Skeletal muscle tissue (tissue), 1 donor: Measurements from ENCODE around the gene ATP6V1F. TPM values are rescaled to one million over a fixed set of nuclear protein-coding genes. Genes with fewer than 3 reads are reported as not detected.

Experiments used
- total RNA-seq: library from RNA; depleted of rRNA; stranded (reverse); fragments of >200 nt; gene quantifications from one replicate; pipeline ENCODE4 v1.2.3, GENCODE V29; 2014

Gene ATP6V1F
- total RNA-seq, 1 donor from 2014 or later = 66.3 TPM

Other genes with a start within 250 kb of the ATP6V1F start
- 0.52 TPM for gene GARIN1A, start 190.6 kb upstream of the ATP6V1F start, total RNA-seq
- gene CALU, start 123.5 kb upstream of the ATP6V1F start, total RNA-seq = 131 TPM
- gene OPN1SW, start 87.1 kb upstream of the ATP6V1F start, total RNA-seq = not detected
- 4.7 TPM for gene CCDC136, start 70.9 kb upstream of the ATP6V1F start, total RNA-seq
- gene FLNC, start 32.5 kb upstream of the ATP6V1F start, total RNA-seq = 611 TPM
- under 0.01 TPM for gene KCP, start 47.9 kb downstream of the ATP6V1F start, total RNA-seq
- gene IRF5, start 75.1 kb downstream of the ATP6V1F start, total RNA-seq = 2.6 TPM
- 45.9 TPM for gene TNPO3, start 192.3 kb downstream of the ATP6V1F start, total RNA-seq